ENCODE data around the gene CUEDC1.

CUEDC1 gene

DNA sequence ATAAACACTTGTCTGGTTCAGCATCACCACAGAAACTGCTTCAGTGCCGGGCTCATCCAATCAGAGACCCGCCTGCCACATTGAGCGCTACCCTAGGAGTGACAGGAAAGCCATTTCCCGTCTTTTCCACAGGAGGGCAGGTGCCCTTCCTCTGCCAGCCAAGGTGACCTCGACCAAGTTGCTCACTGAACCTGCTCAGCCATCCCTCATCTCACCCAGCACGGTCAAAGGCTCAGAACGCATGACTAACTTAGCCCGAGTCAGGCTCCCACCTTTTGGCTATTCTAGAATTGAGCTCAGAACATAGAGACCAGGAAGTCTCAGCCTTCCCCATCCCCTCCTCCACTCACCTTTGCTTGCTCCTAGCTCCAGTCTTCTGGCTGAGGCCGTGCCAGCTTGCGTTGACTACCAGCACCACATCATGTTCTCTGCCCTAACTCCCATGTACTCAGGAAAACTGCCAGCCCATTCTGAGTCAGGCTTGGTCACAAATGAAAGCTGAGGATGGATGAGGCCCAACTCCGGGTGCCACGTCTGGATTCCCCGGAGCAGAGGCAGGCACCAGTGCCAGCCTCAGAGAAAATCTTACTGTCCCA is 121.0 kb downstream of the CUEDC1 start:
- H3K27ac ChIP-seq (ENCODE audit: low read length) = no peak overlapping the region

DNA sequence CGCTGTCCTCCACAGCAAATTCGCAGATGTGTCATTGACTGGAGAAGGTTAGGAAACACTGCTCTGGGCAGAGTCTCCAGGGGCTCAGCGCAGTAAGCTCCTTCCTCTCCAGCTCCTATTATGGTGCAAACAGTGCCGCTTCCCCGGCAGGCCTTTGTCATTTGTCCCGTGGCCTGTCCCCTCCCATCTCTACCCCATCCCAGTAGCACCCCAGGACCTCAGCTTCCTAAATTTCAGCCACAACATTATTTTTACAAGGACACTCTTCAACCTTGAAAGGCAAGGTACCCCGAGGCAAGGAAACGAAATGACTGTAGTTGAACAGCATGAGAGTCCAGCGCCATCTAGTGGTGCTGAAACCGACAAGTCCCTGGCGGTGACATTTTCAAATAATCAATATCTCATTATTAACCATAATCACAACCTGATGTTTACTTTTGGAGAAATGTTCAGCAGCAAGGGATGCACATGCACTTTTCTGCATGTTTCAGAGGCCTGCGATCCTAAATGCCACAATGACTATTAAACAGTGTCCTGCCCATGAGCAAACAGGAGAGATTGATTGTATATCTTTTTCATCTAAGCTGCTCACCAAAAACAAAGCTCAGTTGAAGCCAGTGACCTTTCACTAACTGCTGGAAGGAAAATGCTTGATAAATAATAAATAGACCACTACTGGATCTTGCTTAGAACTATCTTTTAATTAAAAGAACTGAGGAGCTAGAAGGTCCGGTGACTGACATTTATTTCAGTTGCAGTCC is 121.9 kb downstream of the CUEDC1 start:
- Histone ChIP-seq H4K20me1 (ENCODE audit: insufficient read depth, low read length) (no peaks in the 10 kb centered on the region), H2AFZ (ENCODE audit: low read depth, low read length) (peak overlapping the region; percentile 88), H3K27me3 (ENCODE audit: low read depth, low read length) (no peaks in the 10 kb centered on the region), H3K4me3 (ENCODE audit: low read length) (peak overlapping the region; percentile 76), H3K79me2 (ENCODE audit: low read length) (no peaks in the 10 kb centered on the region), H3K9ac (ENCODE audit: low read length) (peak overlapping the region; percentile 49), H3K27ac (ENCODE audit: low read length) (no peak overlapping the region), H3K9me3 (ENCODE audit: insufficient read depth, low read length) (no peaks in the 10 kb centered on the region), H3K4me2 (ENCODE audit: low read length) (peak overlapping the region; percentile 91), H3K4me1 (ENCODE audit: low read length) (peaks cover 11% of the 10 kb centered on the region), H3K36me3 (replicated peaks; ENCODE audit: low read depth, low read length) (peaks cover 8% of the 10 kb centered on the region)
- TF ChIP-seq, protein P1, sequence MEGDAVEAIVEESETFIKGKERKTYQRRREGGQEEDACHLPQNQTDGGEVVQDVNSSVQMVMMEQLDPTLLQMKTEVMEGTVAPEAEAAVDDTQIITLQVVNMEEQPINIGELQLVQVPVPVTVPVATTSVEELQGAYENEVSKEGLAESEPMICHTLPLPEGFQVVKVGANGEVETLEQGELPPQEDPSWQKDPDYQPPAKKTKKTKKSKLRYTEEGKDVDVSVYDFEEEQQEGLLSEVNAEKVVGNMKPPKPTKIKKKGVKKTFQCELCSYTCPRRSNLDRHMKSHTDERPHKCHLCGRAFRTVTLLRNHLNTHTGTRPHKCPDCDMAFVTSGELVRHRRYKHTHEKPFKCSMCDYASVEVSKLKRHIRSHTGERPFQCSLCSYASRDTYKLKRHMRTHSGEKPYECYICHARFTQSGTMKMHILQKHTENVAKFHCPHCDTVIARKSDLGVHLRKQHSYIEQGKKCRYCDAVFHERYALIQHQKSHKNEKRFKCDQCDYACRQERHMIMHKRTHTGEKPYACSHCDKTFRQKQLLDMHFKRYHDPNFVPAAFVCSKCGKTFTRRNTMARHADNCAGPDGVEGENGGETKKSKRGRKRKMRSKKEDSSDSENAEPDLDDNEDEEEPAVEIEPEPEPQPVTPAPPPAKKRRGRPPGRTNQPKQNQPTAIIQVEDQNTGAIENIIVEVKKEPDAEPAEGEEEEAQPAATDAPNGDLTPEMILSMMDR (IDR thresholded peaks at IDR 0.05; ENCODE audit: low read depth, low read length) = peak; percentile 97
- TF ChIP-seq EZH2phosphoT487 (IDR thresholded peaks at IDR 0.05; ENCODE audit: low read depth) = no peak

More for the DNA sequence above, 121.0 kb downstream of the CUEDC1 start:
- H3K4me3 ChIP-seq (ENCODE audit: low read length) = no peak overlapping the region
- peaks cover 16% of the 10 kb centered on the region for H3K36me3 ChIP-seq (replicated peaks; ENCODE audit: low read depth, low read length)
- no peak overlapping the region for H2AFZ ChIP-seq (ENCODE audit: low read depth, low read length)
- TF ChIP-seq, protein P1 (IDR thresholded peaks at IDR 0.05; ENCODE audit: low read depth, low read length) = no peak
- no peak for TF ChIP-seq EZH2phosphoT487 (IDR thresholded peaks at IDR 0.05; ENCODE audit: low read depth)
- H3K9ac ChIP-seq (ENCODE audit: low read length) = no peak overlapping the region
- H3K79me2 ChIP-seq (ENCODE audit: low read length) = no peaks in the 10 kb centered on the region
- no peak overlapping the region for H3K4me2 ChIP-seq (ENCODE audit: low read length)
- no peaks in the 10 kb centered on the region for H3K27me3 ChIP-seq (ENCODE audit: low read depth, low read length)
- H4K20me1 ChIP-seq (ENCODE audit: insufficient read depth, low read length) = no peaks in the 10 kb centered on the region
- no peaks in the 10 kb centered on the region for H3K9me3 ChIP-seq (ENCODE audit: insufficient read depth, low read length)
- peaks cover 11% of the 10 kb centered on the region for H3K4me1 ChIP-seq (ENCODE audit: low read length)

DNA sequence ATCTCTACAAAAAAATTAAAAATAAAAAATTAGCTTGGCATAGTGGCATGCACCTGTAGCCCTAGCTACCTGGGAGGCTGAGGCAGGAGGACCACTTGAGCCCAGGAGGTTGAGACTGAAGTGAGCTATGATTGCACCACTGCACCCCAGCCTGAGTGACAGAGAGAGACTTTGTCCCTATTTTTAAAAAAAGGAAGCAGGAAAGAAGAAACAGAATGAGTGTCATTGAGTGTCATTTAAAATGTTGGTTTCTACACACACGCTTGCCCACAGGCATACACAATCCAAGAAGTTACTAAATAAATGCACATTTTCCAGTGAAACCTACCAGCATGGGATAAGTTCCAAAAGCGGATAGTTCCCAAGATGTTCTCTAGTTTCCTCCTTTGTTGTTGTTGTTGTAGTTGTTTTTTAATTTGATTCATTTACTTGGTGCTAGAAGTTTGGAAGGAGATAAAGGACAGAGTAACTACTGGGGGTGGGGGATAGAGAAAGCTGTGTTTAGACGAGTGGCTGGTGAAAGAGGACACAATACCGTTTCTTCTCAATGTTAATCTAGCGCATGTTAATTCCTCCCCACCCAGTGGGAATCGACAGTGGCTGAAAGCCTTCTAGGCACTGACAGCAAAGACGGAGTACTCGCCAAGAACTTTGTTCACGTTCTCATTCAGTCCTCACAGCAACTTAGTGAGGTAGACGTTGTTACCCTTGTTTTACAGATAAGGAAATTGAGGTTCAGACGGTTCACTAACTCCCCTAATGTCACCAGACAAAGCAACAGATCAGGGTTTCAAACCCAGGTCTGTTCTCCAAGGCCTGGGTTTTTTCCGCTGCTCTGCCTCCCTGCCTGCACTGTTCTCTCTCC is 122.7 kb downstream of the CUEDC1 start:
- Histone ChIP-seq H3K9me3 (ENCODE audit: insufficient read depth, low read length) (no peaks in the 10 kb centered on the region), H3K79me2 (ENCODE audit: low read length) (no peaks in the 10 kb centered on the region), H3K4me2 (ENCODE audit: low read length) (peak overlapping the region; percentile 91), H3K27ac (ENCODE audit: low read length) (no peak overlapping the region), H4K20me1 (ENCODE audit: insufficient read depth, low read length) (no peaks in the 10 kb centered on the region), H3K36me3 (replicated peaks; ENCODE audit: low read depth, low read length) (peaks cover 4% of the 10 kb centered on the region), H3K4me1 (ENCODE audit: low read length) (peaks cover 11% of the 10 kb centered on the region), H3K9ac (ENCODE audit: low read length) (peak overlapping the region; percentile 49), H3K4me3 (ENCODE audit: low read length) (peak overlapping the region; percentile 76), H3K27me3 (ENCODE audit: low read depth, low read length) (no peaks in the 10 kb centered on the region), H2AFZ (ENCODE audit: low read depth, low read length) (peak overlapping the region; percentile 88)
- no peak for TF ChIP-seq EZH2phosphoT487 (IDR thresholded peaks at IDR 0.05; ENCODE audit: low read depth)
- TF ChIP-seq, protein P1 (IDR thresholded peaks at IDR 0.05; ENCODE audit: low read depth, low read length) = no peak

DNA sequence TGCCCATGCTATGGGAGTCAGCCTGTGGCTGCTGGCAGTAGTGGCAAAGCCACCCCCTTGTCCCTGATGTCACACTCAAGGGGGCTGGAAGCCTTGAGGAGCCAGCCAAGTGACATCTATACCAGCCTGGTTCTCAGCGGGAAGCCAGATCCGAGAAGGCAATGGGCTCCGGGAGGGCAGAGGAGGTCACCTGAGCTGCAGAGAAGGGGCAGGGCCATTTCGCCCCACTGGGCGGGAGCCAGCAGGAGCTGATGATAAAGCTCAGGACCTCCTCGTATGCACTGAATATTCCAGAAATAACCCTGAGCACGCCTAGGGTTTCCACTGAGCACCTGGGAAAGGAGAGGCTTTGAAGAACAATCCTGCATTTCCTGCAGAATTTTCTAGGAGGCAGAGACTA is 124.3 kb downstream of the CUEDC1 start:
- Histone ChIP-seq H2AFZ (ENCODE audit: low read depth, low read length) (no peak overlapping the region), H3K4me2 (ENCODE audit: low read length) (no peak overlapping the region), H3K27ac (ENCODE audit: low read length) (no peak overlapping the region), H3K4me1 (ENCODE audit: low read length) (peaks cover 11% of the 10 kb centered on the region), H4K20me1 (ENCODE audit: insufficient read depth, low read length) (no peaks in the 10 kb centered on the region), H3K36me3 (replicated peaks; ENCODE audit: low read depth, low read length) (no peaks in the 10 kb centered on the region), H3K9ac (ENCODE audit: low read length) (no peak overlapping the region), H3K79me2 (ENCODE audit: low read length) (no peaks in the 10 kb centered on the region), H3K27me3 (ENCODE audit: low read depth, low read length) (no peaks in the 10 kb centered on the region), H3K4me3 (ENCODE audit: low read length) (no peak overlapping the region), H3K9me3 (ENCODE audit: insufficient read depth, low read length) (no peaks in the 10 kb centered on the region)
- TF ChIP-seq EZH2phosphoT487 (IDR thresholded peaks at IDR 0.05; ENCODE audit: low read depth) = no peak
- TF ChIP-seq, protein P1 (IDR thresholded peaks at IDR 0.05; ENCODE audit: low read depth, low read length) = no peak

Measured in OCI-LY3 (cell line).